Smooth muscle cell (in vitro differentiated cells): Measurements from ENCODE around the gene CHST5. TPM values are rescaled to one million over a fixed set of nuclear protein-coding genes. Genes with fewer than 3 reads are reported as not detected.
A peak's percentile ranks its signal among the peaks of the same experiment; 100 is the strongest.
"Not testable (repeated sequence)": the region's sequence is repeated elsewhere in the genome, so short reads cannot be mapped to it uniquely, and the experiment has no call there.

Experiments
- DNase-seq: peaks from one replicate; lab custom pipeline; 2025; ENCODE audit not compliant: unreplicated experiment; lab: John Stamatoyannopoulos, UW
- H2AFZ ChIP-seq: fragments of 200-600 bp; sonication (generic); 2 replicates; pipeline ENCODE4 v1.6.0; 2016; ENCODE audit warnings: antibody characterized with exemption, low read depth, mild to moderate bottlenecking
- H3F3A ChIP-seq: fragments of 200-600 bp; sonication (generic); 2 replicates; pipeline ENCODE4 v1.6.0; 2017; ENCODE audit warnings: antibody characterized with exemption, low read depth
- H3K27ac ChIP-seq: fragments of 200-600 bp; sonication (generic); 2 replicates; pipeline ENCODE4 v1.5.1; 2016; ENCODE audit warnings: low read depth, mild to moderate bottlenecking
- H3K27me3 ChIP-seq: fragments of 200-600 bp; sonication (generic); 2 replicates; pipeline ENCODE4 v1.6.1; 2016; ENCODE audit warnings: low read depth, mild to moderate bottlenecking
- H3K36me3 ChIP-seq: fragments of 200-600 bp; sonication (generic); 2 replicates; pipeline ENCODE4 v1.5.1; 2016; ENCODE audit warnings: low read depth
- H3K4me1 ChIP-seq: fragments of 200-600 bp; sonication (generic); 2 replicates; pipeline ENCODE4 v1.5.1; 2016; ENCODE audit warnings: low read depth
- H3K4me2 ChIP-seq: fragments of 200-600 bp; sonication (generic); 2 replicates; pipeline ENCODE4 v1.6.0; 2016; ENCODE audit warnings: mild to moderate bottlenecking
- H3K4me3 ChIP-seq: fragments of 200-600 bp; sonication (generic); 2 replicates; pipeline ENCODE4 v1.5.1; 2016; ENCODE audit warnings: mild to moderate bottlenecking
- H3K79me2 ChIP-seq: fragments of 200-600 bp; sonication (generic); 2 replicates; pipeline ENCODE4 v1.6.0; 2016; ENCODE audit warnings: low read depth, mild to moderate bottlenecking
- H3K9ac ChIP-seq: fragments of 200-600 bp; sonication (generic); 2 replicates; pipeline ENCODE4 v1.6.0; 2016; ENCODE audit warnings: low read depth
- H3K9me3 ChIP-seq: fragments of 200-600 bp; sonication (generic); replicated peaks from 2 replicates; pipeline ENCODE4 v1.5.1; 2016; ENCODE audit warnings: low read depth
- H4K20me1 ChIP-seq: fragments of 200-600 bp; sonication (generic); 2 replicates; pipeline ENCODE4 v1.6.0; 2016; ENCODE audit warnings: low read depth
- WGBS: methylation state at CpG from one replicate; pipeline ENCODE4 v1.1.7; 2016; ENCODE audit warnings: low lambda C conversion rate; 5-methylcytosine and 5-hydroxymethylcytosine counted together
- polyA plus RNA-seq: library from polyadenylated mRNA; unstranded; fragments of >200 nt; fragmentation: Nextera tagmentation; extraction: Ambion mirVana; gene quantifications from 2 replicates; pipeline ENCODE4 v1.2.1, GENCODE V29; 2016
- total RNA-seq: library from RNA; depleted of rRNA; stranded (reverse); fragments of >200 nt; gene quantifications from 2 replicates; pipeline ENCODE4 v1.2.3, GENCODE V29; 2014
- TF ChIP-seq, protein P1 (sequence below): fragments of 200-600 bp; sonication (generic); IDR thresholded peaks from 2 replicates; pipeline ENCODE4 v1.5.1; 2017; ENCODE audit warnings: borderline replicate concordance, mild to moderate bottlenecking, antibody characterized with exemption; ENCODE audit not compliant: insufficient read depth, poor library complexity, severe bottlenecking

Gene CHST5
- total and polyA plus RNA-seq, 2 experiments from 2014 or later, result not detected

GRCh38 chr16:75506107-75506506 is 29.8 kb downstream of the CHST5 start:
- 96% methylated on average over 3 of the region's 3 CpGs for WGBS
- no peaks in the 10 kb centered on the region for H4K20me1 ChIP-seq
- H3K27me3 ChIP-seq, result no peaks in the 10 kb centered on the region
- H3K27ac ChIP-seq, result no peak overlapping the region
- H3K4me3 ChIP-seq, result no peak overlapping the region
- H3K4me1 ChIP-seq, result no peaks in the 10 kb centered on the region
- DNase-seq, result no peak
- H3F3A ChIP-seq, result no peaks in the 10 kb centered on the region
- H3K79me2 ChIP-seq, result no peaks in the 10 kb centered on the region
- H2AFZ ChIP-seq, result peak overlapping the region; percentile 39
- H3K9ac ChIP-seq, result no peak overlapping the region
- no peaks in the 10 kb centered on the region for H3K36me3 ChIP-seq
- TF ChIP-seq, protein P1, sequence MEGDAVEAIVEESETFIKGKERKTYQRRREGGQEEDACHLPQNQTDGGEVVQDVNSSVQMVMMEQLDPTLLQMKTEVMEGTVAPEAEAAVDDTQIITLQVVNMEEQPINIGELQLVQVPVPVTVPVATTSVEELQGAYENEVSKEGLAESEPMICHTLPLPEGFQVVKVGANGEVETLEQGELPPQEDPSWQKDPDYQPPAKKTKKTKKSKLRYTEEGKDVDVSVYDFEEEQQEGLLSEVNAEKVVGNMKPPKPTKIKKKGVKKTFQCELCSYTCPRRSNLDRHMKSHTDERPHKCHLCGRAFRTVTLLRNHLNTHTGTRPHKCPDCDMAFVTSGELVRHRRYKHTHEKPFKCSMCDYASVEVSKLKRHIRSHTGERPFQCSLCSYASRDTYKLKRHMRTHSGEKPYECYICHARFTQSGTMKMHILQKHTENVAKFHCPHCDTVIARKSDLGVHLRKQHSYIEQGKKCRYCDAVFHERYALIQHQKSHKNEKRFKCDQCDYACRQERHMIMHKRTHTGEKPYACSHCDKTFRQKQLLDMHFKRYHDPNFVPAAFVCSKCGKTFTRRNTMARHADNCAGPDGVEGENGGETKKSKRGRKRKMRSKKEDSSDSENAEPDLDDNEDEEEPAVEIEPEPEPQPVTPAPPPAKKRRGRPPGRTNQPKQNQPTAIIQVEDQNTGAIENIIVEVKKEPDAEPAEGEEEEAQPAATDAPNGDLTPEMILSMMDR, result no peak
- no peaks in the 10 kb centered on the region for H3K9me3 ChIP-seq
- H3K4me2 ChIP-seq, result peak overlapping the region; percentile 0

DNA sequence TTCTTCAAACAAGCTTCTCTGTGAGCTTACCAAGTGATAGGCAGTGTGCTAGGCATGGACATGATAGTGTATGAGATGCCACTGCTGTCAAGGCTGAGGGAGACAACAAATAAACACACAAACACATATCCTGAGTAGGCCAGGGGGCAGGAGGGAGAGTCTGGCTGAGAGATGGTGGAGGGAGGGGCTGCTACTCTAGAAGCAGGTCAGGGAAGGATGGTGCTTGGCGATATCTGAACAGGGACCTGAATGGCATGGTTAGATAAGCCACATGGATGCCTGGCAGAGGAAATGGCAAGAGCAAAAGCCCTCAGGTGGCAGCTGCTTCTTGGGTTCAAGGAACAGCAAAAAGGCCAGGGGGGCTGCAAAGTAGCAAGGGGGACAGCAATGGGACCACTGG is 32.1 kb downstream of the CHST5 start:
- Histone ChIP-seq H4K20me1 (no peaks in the 10 kb centered on the region), H3K79me2 (no peaks in the 10 kb centered on the region), H2AFZ (no peak overlapping the region), H3K27ac (no peak overlapping the region), H3F3A (no peaks in the 10 kb centered on the region), H3K27me3 (no peaks in the 10 kb centered on the region), H3K9me3 (no peaks in the 10 kb centered on the region), H3K4me2 (no peak overlapping the region), H3K9ac (no peak overlapping the region), H3K4me3 (no peak overlapping the region), H3K36me3 (no peaks in the 10 kb centered on the region), H3K4me1 (no peaks in the 10 kb centered on the region)
- TF ChIP-seq, protein P1, result no peak
- 93% methylated on average over 1 of the region's 1 CpG for WGBS
- no peak for DNase-seq

- H3K27me3 ChIP-seq, result no peaks in the 10 kb centered on the region
- no peaks in the 10 kb centered on the region for H4K20me1 ChIP-seq
- no peaks in the 10 kb centered on the region for H3F3A ChIP-seq
- H2AFZ ChIP-seq, result no peak overlapping the region
- H3K9me3 ChIP-seq, result no peaks in the 10 kb centered on the region
- no peak for DNase-seq
- no peak overlapping the region for H3K4me2 ChIP-seq
- no peak overlapping the region for H3K27ac ChIP-seq
- no peaks in the 10 kb centered on the region for H3K36me3 ChIP-seq
- no peaks in the 10 kb centered on the region for H3K79me2 ChIP-seq
- H3K9ac ChIP-seq, result no peak overlapping the region
- H3K4me1 ChIP-seq, result no peaks in the 10 kb centered on the region
- TF ChIP-seq, protein P1, result no peak
- WGBS, result 93% methylated on average over 4 of the region's 4 CpGs
- no peak overlapping the region for H3K4me3 ChIP-seq
Observed at GRCh38 chr16:75502916-75503605, 32.8 kb downstream of the CHST5 start.

- H3K79me2 ChIP-seq, H3K27ac ChIP-seq, H3K9ac ChIP-seq, DNase-seq, H3K4me3 ChIP-seq, H4K20me1 ChIP-seq, H3K4me1 ChIP-seq, H3F3A ChIP-seq, H3K4me2 ChIP-seq, H3K36me3 ChIP-seq, H3K27me3 ChIP-seq, H2AFZ ChIP-seq, H3K9me3 ChIP-seq: not testable (repeated sequence)
- WGBS, result 79% methylated on average over 6 of the region's 6 CpGs
Observed at GRCh38 chr16:75501820-75502219, 34.1 kb downstream of the CHST5 start.
